Neural progenitor cell (in vitro differentiated cells): ENCODE results near the gene PTK6. TPM values are rescaled to one million over a fixed set of nuclear protein-coding genes. Genes with fewer than 3 reads are reported as not detected.

Source experiments
- DNase-seq: peaks from one replicate; pipeline ENCODE4 v3.0.0-alpha.2; 2016; ENCODE audit warnings: low spot score
- H2AFZ ChIP-seq: fragments of 200-600 bp; sonication (generic); replicated peaks from 2 replicates; pipeline ENCODE4 v1.6.1; 2016; ENCODE audit warnings: antibody characterized with exemption
- H3F3A ChIP-seq: fragments of 200-600 bp; sonication (generic); 2 replicates; pipeline ENCODE4 v1.6.1; 2016; ENCODE audit warnings: antibody characterized with exemption, low read depth
- H3K27ac ChIP-seq: fragments of 200-600 bp; sonication (generic); 2 replicates; pipeline ENCODE4 v1.5.1; 2016; ENCODE audit warnings: mild to moderate bottlenecking
- H3K27me3 ChIP-seq: fragments of 200-600 bp; sonication (generic); 2 replicates; pipeline ENCODE4 v1.6.1; 2016; ENCODE audit warnings: mild to moderate bottlenecking, moderate library complexity
- H3K36me3 ChIP-seq: fragments of 200-600 bp; sonication (generic); 2 replicates; pipeline ENCODE4 v1.5.1; 2016
- H3K4me1 ChIP-seq: fragments of 200-600 bp; sonication (generic); 2 replicates; pipeline ENCODE4 v1.6.1; 2016; ENCODE audit warnings: mixed run types
- H3K4me2 ChIP-seq: fragments of 200-600 bp; sonication (generic); 2 replicates; pipeline ENCODE4 v1.6.1; 2016
- H3K4me3 ChIP-seq: fragments of 200-600 bp; sonication (generic); 2 replicates; pipeline ENCODE4 v1.5.1; 2016
- H3K79me2 ChIP-seq: fragments of 200-600 bp; sonication (generic); 2 replicates; pipeline ENCODE4 v1.6.1; 2016; ENCODE audit warnings: low read depth
- H3K9ac ChIP-seq: fragments of 200-600 bp; sonication (generic); 2 replicates; pipeline ENCODE4 v1.6.1; 2016
- H3K9me3 ChIP-seq: fragments of 200-600 bp; sonication (generic); 2 replicates; pipeline ENCODE4 v1.5.1; 2016; ENCODE audit warnings: low read depth
- H4K20me1 ChIP-seq: fragments of 200-600 bp; sonication (generic); 2 replicates; pipeline ENCODE4 v1.6.1; 2016; ENCODE audit warnings: low read depth
- H3K27ac Mint-ChIP-seq: 3 replicates; pipeline ENCODE4 v1.8.0; 2021; ENCODE audit warnings: mixed read lengths
- H3K27me3 Mint-ChIP-seq: 2 replicates; pipeline ENCODE4 v1.8.0; 2022; ENCODE audit warnings: low read depth, mild to moderate bottlenecking, inconsistent platforms, moderate library complexity, mixed read lengths; ENCODE audit not compliant: insufficient read depth
- H3K36me3 Mint-ChIP-seq: 3 replicates; pipeline ENCODE4 v1.8.0; 2021; ENCODE audit warnings: mixed read lengths
- H3K4me1 Mint-ChIP-seq: 3 replicates; pipeline ENCODE4 v1.8.0; 2021; ENCODE audit warnings: mixed read lengths
- H3K4me3 Mint-ChIP-seq: 3 replicates; pipeline ENCODE4 v1.8.0; 2021; ENCODE audit warnings: mild to moderate bottlenecking, moderate library complexity, mixed read lengths
- H3K9me3 Mint-ChIP-seq: 3 replicates; pipeline ENCODE4 v1.8.0; 2020; ENCODE audit warnings: mixed read lengths
- CTCF ChIP-seq: fragments of 200-600 bp; sonication (generic); IDR thresholded peaks from 2 replicates; pipeline ENCODE4 v1.5.1; 2017; ENCODE audit warnings: antibody characterized with exemption, mild to moderate bottlenecking
- EZH2 ChIP-seq: fragments of 200-600 bp; sonication (generic); IDR thresholded peaks from 2 replicates; pipeline ENCODE4 v1.6.1; 2017; ENCODE audit warnings: antibody characterized with exemption, mild to moderate bottlenecking, moderate library complexity
- EZH2phosphoT487 ChIP-seq: fragments of 200-600 bp; sonication (generic); IDR thresholded peaks from 2 replicates; pipeline ENCODE4 v1.6.1; 2017; ENCODE audit warnings: antibody characterized with exemption
- total RNA-seq: library from RNA; depleted of rRNA; stranded (reverse); fragments of >200 nt; gene quantifications from 2 replicates; pipeline ENCODE4 v1.2.3, GENCODE V29; 2015; ENCODE audit warnings: low replicate concordance

PTK6 gene
- total RNA-seq, 1 donor from 2014 or later, result not detected

GRCh38 chr20:63565699-63566335, 28.6 kb upstream of the PTK6 start:
- Histone ChIP-seq H3K27ac (no peak overlapping the region), H3K27me3 (no peaks in the 10 kb centered on the region), H3F3A (no peaks in the 10 kb centered on the region), H2AFZ (no peak overlapping the region), H4K20me1 (no peaks in the 10 kb centered on the region), H3K79me2 (no peaks in the 10 kb centered on the region), H3K4me3 (no peak overlapping the region), H3K36me3 (no peaks in the 10 kb centered on the region), H3K9ac (no peak overlapping the region), H3K9me3 (no peaks in the 10 kb centered on the region), H3K4me2 (no peak overlapping the region), H3K4me1 (no peaks in the 10 kb centered on the region)
- TF ChIP-seq EZH2 (no peak), EZH2phosphoT487 (no peak), CTCF (no peak)
- H3K36me3 Mint-ChIP-seq, result no peaks in the 10 kb centered on the region
- peaks cover 3% of the 10 kb centered on the region for H3K27me3 Mint-ChIP-seq
- no peaks in the 10 kb centered on the region for H3K4me1 Mint-ChIP-seq
- no peak for DNase-seq
- no peak overlapping the region for H3K4me3 Mint-ChIP-seq
- H3K9me3 Mint-ChIP-seq, result no peaks in the 10 kb centered on the region
- no peak overlapping the region for H3K27ac Mint-ChIP-seq

- no peaks in the 10 kb centered on the region for H3K36me3 ChIP-seq
- no peak overlapping the region for H3K4me2 ChIP-seq
- no peaks in the 10 kb centered on the region for H3K27me3 ChIP-seq
- no peak for DNase-seq
- H3K9me3 ChIP-seq, result no peaks in the 10 kb centered on the region
- no peak overlapping the region for H3K4me3 Mint-ChIP-seq
- H3K79me2 ChIP-seq, result no peaks in the 10 kb centered on the region
- H3F3A ChIP-seq, result no peaks in the 10 kb centered on the region
- no peak overlapping the region for H3K27ac Mint-ChIP-seq
- H3K27ac ChIP-seq, result no peak overlapping the region
- H3K4me1 ChIP-seq, result no peaks in the 10 kb centered on the region
- no peaks in the 10 kb centered on the region for H4K20me1 ChIP-seq
- H3K36me3 Mint-ChIP-seq, result no peaks in the 10 kb centered on the region
- H3K9me3 Mint-ChIP-seq, result no peaks in the 10 kb centered on the region
- no peak overlapping the region for H3K4me3 ChIP-seq
- peaks cover 3% of the 10 kb centered on the region for H3K27me3 Mint-ChIP-seq
- TF ChIP-seq EZH2phosphoT487 (no peak), EZH2 (no peak), CTCF (no peak)
- H3K9ac ChIP-seq, result no peak overlapping the region
- H3K4me1 Mint-ChIP-seq, result no peaks in the 10 kb centered on the region
- no peak overlapping the region for H2AFZ ChIP-seq
Measured at GRCh38 chr20:63565021-63565698, 28.0 kb upstream of the PTK6 start.

- peaks cover 3% of the 10 kb centered on the region for H3K27me3 Mint-ChIP-seq
- Histone ChIP-seq H3K9me3 (no peaks in the 10 kb centered on the region), H3K79me2 (no peaks in the 10 kb centered on the region), H3K4me3 (no peak overlapping the region), H3K9ac (no peak overlapping the region), H3K27ac (no peak overlapping the region), H2AFZ (no peak overlapping the region), H3K36me3 (no peaks in the 10 kb centered on the region), H3F3A (no peaks in the 10 kb centered on the region), H3K27me3 (no peaks in the 10 kb centered on the region), H3K4me1 (no peaks in the 10 kb centered on the region), H3K4me2 (no peak overlapping the region), H4K20me1 (no peaks in the 10 kb centered on the region)
- DNase-seq, result no peak
- no peaks in the 10 kb centered on the region for H3K9me3 Mint-ChIP-seq
- H3K4me1 Mint-ChIP-seq, result no peaks in the 10 kb centered on the region
- H3K27ac Mint-ChIP-seq, result no peak overlapping the region
- H3K4me3 Mint-ChIP-seq, result no peak overlapping the region
- H3K36me3 Mint-ChIP-seq, result no peaks in the 10 kb centered on the region
- no peak for TF ChIP-seq EZH2phosphoT487
- no peak for TF ChIP-seq EZH2
- no peak for TF ChIP-seq CTCF
Measured at GRCh38 chr20:63564036-63564810, 27.0 kb upstream of the PTK6 start.
